HG02840 (cell line): ENCODE measurements around the gene SLC5A4.
"Not testable (repeated sequence)": the region's sequence is repeated elsewhere in the genome, so short reads cannot be mapped to it uniquely, and the experiment has no call there.

Experiments used
- ATAC-seq: cut with Tn5 transposase; IDR thresholded peaks from one replicate; pipeline ENCODE4 v1.9.1; 2021; ENCODE audit warnings: mild to moderate bottlenecking, moderate library complexity, moderate number of reproducible peaks; ENCODE audit not compliant: unreplicated experiment, low FRiP score

Gene SLC5A4

DNA sequence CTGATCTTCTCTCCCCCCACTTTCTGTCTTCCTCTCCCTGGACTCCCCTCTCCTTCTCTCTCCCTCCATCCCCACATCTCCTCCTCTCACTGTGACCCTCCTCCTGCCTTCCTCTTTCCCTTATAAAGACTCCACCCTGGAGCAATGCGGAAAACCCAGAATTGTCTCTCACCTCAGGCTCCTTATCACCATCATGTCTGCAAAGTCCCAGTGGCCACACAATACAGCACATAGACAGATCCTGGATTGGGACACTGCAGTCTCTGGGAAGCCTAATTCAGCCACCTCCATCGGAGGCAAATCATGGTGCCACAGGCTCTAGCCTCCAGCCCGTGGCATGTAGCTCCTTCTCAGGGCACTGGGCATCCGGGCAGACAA lies 53.0 kb downstream of the SLC5A4 start:
- ATAC-seq, result no peak

DNA sequence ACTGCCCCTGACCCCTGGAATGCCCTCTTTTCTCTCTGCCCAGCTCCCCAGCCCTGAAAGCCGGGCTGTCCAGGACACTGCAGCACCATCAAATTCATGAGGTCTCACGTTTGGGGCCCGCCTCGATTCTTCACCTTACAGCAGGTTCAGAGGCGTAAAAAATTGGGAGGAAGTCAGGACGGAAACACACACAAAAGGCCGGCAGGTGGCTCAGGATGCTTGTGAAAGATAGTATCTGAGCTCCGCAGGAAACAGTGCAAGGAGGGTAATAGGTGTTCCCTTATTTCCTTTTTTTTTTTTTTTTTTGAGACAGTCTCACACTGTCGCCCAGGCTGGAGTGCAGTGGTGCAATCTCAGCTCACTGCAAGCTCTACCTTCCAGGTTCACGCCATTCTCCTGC lies 54.4 kb downstream of the SLC5A4 start:
- no peak for ATAC-seq

DNA sequence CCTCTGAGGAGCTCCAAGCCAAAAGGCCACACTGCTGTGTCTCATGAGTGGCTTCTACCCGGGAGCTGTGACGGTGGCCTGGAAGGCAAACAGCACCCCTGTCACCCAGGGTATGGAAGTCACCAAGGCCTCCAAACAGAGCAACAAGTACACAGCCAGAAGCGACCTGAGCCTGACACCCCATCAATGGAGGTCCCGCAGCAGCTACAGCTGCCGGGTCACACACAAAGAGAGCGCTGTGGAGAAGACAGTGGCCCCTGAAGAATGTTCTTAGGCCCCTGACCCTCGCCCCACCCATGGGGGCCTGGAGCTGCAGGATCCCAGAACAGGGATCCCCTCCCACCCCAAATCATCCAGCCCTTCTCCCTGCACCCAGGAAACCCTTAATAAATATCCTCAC lies 55.2 kb downstream of the SLC5A4 start:
- ATAC-seq, result no peak

DNA sequence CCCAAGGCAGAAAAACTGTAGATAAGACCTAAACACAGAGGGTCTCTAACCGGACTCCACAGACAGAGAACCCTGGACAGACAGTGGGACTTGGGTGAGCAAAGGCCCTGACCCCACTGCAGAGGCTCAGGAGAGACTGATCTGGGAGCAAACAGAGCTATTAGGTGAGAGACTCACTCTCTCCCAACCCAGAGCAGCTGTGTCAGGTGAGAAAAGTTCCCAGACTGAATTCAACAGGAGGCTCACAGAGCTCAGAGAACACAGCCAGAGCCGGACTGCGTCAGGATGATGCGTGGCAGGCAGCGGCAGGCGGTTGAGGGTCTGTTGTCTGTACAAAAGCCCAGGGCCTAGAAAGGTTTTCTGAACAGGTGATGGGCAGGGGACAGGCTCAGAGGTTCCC lies 55.8 kb downstream of the SLC5A4 start:
- no peak for ATAC-seq

DNA sequence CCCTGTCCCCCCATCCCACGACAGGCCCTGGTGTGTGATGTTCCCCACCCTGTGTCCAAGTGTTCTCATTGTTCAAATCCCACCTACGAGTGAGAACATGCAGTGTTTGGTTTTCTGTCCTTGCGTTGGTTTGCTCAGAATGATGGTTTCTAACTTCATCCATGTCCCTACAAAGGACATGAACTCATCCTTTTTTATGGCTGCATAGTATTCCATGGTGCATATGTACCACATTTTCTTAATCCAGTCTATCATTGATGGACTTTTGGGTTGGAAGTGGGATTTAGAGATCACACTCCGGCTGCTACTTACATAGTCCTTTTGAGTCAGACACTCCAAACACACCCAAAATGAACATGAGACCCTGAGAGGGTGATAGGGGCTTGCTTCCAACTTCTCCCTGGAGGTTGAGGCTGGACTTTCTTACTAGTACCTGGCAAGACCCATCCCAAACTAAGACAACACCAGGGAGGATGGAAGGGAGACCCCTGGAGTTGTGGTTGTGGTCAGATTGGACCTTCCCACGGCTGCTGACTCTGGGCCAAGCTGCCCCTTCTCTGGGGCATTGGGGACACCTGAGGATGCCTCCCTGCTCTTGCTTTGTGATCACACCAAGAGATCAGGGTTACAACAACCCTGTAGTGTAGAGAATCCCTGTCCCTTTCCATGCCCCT lies 57.5 kb downstream of the SLC5A4 start:
- ATAC-seq, result not testable (repeated sequence)

DNA sequence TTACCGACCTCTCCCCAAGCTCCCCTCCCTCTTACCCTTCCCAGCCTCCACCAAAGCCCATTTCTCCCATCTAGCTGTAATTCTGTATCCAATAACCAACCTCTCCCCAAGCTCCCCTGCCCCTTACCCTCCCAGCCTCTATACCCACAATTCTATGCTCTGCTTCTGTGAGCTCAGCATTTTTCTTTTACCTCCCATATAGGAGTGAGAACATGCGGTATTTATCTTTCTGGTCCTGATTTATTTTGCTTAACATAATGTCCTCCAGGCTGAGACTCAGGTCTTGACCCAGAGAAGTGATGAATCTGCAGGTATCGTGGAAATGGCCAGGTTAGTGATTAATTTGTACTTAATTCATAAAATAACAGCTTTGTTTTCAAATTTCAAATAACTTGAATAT lies 59.2 kb downstream of the SLC5A4 start:
- not testable (repeated sequence) for ATAC-seq

GRCh38 chr22:32193346-32193745 lies 61.8 kb downstream of the SLC5A4 start:
- ATAC-seq, result not testable (repeated sequence)

GRCh38 chr22:32191021-32191420 lies 64.1 kb downstream of the SLC5A4 start:
- not testable (repeated sequence) for ATAC-seq

- no peak for ATAC-seq
These were observed 69.3 kb downstream of the SLC5A4 start for GRCh38 chr22:32185821-32186220.

- ATAC-seq, result no peak
These were observed 71.5 kb downstream of the SLC5A4 start for GRCh38 chr22:32183625-32184024.

GRCh38 chr22:32181043-32181442 lies 74.1 kb downstream of the SLC5A4 start:
- no peak for ATAC-seq

DNA sequence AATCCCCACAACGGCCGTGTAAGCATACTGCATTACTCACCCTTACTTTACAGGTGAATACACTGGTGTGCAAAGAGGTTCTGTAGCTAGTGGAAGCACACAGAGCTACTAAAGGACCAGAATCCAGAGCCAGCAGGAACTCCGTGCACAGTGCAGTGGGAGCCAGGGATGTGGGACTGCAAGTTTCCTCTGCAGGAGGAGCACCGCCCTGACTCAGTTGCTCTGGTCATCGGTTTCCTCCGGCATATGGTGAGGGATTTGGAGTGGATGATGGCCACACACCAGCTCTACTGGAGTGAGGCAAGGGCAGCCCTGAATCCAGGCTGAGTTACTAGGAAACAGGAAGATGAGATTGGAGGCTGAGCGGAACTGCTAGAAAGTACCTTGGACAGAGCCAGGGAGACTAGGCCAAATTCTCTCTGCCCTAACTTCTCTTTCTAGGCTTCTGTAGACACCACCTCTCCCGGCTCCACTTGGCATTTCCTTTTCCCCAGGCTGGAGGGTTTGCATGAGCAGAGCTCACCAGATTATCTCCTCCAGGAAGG lies 77.9 kb downstream of the SLC5A4 start:
- ATAC-seq, result no peak

- ATAC-seq, result no peak
These were observed 79.2 kb downstream of the SLC5A4 start for GRCh38 chr22:32175683-32176644.

DNA sequence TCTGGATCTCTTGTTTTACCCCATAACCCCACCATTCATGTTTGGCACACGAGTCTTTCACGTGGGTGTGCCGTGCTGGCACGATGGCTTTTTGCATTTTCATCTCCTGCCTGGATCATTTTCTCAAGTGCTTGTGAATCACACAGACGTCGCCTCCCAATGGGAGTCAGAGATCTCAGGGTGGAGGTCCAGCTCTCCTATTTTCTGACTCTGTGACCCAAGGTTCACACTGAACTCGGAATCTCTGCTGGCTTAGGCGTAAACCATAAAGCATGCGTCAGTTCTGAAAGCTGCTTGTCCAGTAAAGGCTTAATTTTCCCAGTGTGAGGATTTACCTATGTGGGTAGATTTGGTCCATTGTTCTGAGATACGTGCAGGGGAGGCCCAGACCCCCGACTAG lies 80.0 kb downstream of the SLC5A4 start:
- no peak for ATAC-seq
